ENCODE results near the gene PVALB. TPM values are rescaled to one million over a fixed set of nuclear protein-coding genes. Genes with fewer than 3 reads are reported as not detected.
A peak's percentile ranks its signal among the peaks of the same experiment; 100 is the strongest.

Gene PVALB
- total and polyA plus RNA-seq, 11 donors = not detected

GRCh38 chr22:36858156-36858555 is 41.3 kb upstream of the PVALB start:
- Histone ChIP-seq H3K27me3 (peaks cover 0 to 9% (median 0%) of the 10 kb centered on the region in 9 donors), H3K4me1 (peaks cover 0 to 54% (median 8%) of the 10 kb centered on the region in 12 donors), H3K27ac (no peak overlapping the region), H3K36me3 (no peaks in the 10 kb centered on the region), H3K9me3 (no peaks in the 10 kb centered on the region), H3K4me3 (no peak overlapping the region)
- WGBS, 4 donors = 64 to 69% (median 67%) methylated on average over 9 of the region's 9 CpGs
- ATAC-seq = no peak
- intact Hi-C loops (cut with DNase I) = loop anchor here in 9 of 10 donors (5.0 kb wide), 5 partner anchors 76 to 316 kb away; no protein-coding TSS in a partner anchor
- no peak for TF ChIP-seq POLR2A (IDR thresholded peaks at IDR 0.05)
- TF ChIP-seq, protein P1, sequence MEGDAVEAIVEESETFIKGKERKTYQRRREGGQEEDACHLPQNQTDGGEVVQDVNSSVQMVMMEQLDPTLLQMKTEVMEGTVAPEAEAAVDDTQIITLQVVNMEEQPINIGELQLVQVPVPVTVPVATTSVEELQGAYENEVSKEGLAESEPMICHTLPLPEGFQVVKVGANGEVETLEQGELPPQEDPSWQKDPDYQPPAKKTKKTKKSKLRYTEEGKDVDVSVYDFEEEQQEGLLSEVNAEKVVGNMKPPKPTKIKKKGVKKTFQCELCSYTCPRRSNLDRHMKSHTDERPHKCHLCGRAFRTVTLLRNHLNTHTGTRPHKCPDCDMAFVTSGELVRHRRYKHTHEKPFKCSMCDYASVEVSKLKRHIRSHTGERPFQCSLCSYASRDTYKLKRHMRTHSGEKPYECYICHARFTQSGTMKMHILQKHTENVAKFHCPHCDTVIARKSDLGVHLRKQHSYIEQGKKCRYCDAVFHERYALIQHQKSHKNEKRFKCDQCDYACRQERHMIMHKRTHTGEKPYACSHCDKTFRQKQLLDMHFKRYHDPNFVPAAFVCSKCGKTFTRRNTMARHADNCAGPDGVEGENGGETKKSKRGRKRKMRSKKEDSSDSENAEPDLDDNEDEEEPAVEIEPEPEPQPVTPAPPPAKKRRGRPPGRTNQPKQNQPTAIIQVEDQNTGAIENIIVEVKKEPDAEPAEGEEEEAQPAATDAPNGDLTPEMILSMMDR (IDR thresholded peaks at IDR 0.05) = no peak
- DNase-seq = no peak

DNA sequence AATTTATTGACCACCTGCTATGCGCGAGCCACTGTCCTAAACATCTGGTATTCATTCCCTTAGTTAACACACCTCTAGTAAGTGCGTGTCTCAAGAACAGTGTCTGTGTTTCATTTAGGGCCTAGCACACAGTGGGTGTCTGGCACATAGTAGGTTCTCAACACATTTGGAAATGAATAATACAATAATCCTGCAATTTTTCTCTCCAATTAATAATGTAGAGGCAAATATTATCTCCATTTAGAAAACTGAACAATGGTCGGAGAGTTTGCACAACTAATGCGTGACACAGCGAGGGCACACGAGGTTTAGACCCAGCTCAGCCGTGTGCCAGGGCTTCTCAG is 39.9 kb upstream of the PVALB start:
- 72 to 76% (median 75%) methylated on average over 8 of the region's 8 CpGs for WGBS, 4 donors
- peaks cover 0 to 10% (median 0%) of the 10 kb centered on the region in 9 donors for H3K27me3 ChIP-seq

DNA sequence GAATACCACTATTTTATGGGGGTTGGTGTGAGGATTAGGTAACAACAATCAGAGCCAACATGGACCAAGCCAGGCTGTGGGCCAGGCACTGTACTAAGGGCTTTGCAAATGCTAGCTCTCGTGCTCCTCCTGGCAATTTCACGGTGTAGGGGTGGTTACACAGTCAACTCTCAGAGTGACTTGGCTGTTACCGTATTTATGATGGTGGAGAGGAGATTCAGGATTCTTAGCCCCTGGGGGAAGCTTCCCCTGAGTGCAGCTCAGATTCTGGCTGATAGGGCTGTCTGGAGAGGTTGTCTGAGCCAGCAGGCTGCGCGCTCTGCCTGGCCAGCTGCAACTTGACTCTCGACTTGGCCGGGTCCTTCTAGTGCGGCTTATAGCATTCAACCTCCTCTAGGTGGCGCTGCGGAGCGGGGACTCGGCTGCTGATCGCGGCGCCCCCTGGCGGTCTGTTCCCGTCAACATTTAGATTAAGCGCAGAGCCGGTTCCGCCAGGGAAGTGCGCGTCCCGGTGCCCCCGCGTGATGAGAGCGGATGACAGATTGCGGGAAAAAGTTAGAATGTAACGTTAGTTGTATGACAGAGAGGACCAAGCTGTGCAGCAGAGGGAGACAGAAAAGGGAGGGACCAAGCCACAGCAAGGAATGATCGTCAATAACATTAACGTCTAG is 39.4 kb upstream of the PVALB start:
- Histone ChIP-seq H3K4me3 (no peak overlapping the region), H3K27me3 (peaks cover 0 to 11% (median 0%) of the 10 kb centered on the region in 9 donors), H3K4me1 (peaks cover 0 to 42% (median 8%) of the 10 kb centered on the region in 12 donors), H3K36me3 (no peaks in the 10 kb centered on the region), H3K27ac (no peak overlapping the region), H3K9me3 (no peaks in the 10 kb centered on the region)
- ATAC-seq (peak; percentile 77 to 93 (median 90)), DNase-seq (peak; percentile 89 to 95 (median 91))
- TF ChIP-seq POLR2A (IDR thresholded peaks at IDR 0.05) = no peak
- TF ChIP-seq, protein P1 (IDR thresholded peaks at IDR 0.05) = peak; percentile 99 to 100 (median 100)
- intact Hi-C loops (cut with DNase I) = loop anchor here (1.0 to 5.0 kb wide), 11 partner anchors 73 to 314 kb away; no protein-coding TSS in a partner anchor
- 7 to 9% (median 7%) methylated on average over 22 to 30 of the region's 30 CpGs for WGBS, 4 donors

More for the DNA sequence above, 39.9 kb upstream of the PVALB start:
- TF ChIP-seq POLR2A (IDR thresholded peaks at IDR 0.05) = no peak
- TF ChIP-seq, protein P1 (IDR thresholded peaks at IDR 0.05) = no peak
- Histone ChIP-seq H3K9me3 (no peaks in the 10 kb centered on the region), H3K27ac (no peak overlapping the region), H3K36me3 (no peaks in the 10 kb centered on the region), H3K4me1 (peaks cover 0 to 47% (median 8%) of the 10 kb centered on the region in 12 donors), H3K4me3 (no peak overlapping the region)
- intact Hi-C loops (cut with DNase I) = loop anchor here (1.0 to 5.0 kb wide), 11 partner anchors 74 to 314 kb away; no protein-coding TSS in a partner anchor
- DNase-seq = no peak
- no peak for ATAC-seq

DNA sequence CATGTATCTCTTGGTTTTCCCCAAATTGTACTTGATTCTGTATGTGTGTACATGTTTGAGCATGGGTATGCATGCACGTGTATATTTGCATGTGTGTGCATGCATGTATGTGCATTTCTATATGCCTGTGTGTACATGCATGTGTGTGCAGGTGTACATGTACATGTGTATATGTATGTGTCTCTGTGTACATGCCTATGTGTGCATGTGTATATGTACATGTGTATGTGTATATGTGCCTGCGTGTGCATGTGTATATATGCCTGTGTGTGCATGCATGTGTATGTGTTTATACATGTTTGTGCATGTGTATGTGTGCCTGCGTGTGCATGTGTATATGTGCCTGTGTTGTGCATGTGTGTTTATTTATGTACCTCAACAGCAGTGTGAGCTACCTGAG is 38.6 kb upstream of the PVALB start:
- Histone ChIP-seq H3K36me3 (no peaks in the 10 kb centered on the region), H3K9me3 (no peaks in the 10 kb centered on the region), H3K4me1 (peaks cover 0 to 36% (median 8%) of the 10 kb centered on the region in 12 donors), H3K27me3 (peaks cover 0 to 14% (median 3%) of the 10 kb centered on the region in 9 donors), H3K27ac (no peak overlapping the region), H3K4me3 (no peak overlapping the region)
- intact Hi-C loops (cut with DNase I) = loop anchor here in 9 of 10 donors (5.0 kb wide), 5 partner anchors 73 to 313 kb away; no protein-coding TSS in a partner anchor
- DNase-seq = no peak
- TF ChIP-seq, protein P1 (IDR thresholded peaks at IDR 0.05) = no peak
- TF ChIP-seq POLR2A (IDR thresholded peaks at IDR 0.05) = no peak
- 82 to 97% (median 92%) methylated on average over 3 of the region's 3 CpGs for WGBS, 4 donors
- ATAC-seq = no peak

Measured in heart left ventricle (tissue), 16 donors.